Urothelium cell line (cell line): ENCODE data around the gene ARHGEF16.

Experiments used
- DNase-seq: peaks from one replicate; pipeline ENCODE4 v3.0.0; 2011; ENCODE audit warnings: low spot score, mixed read lengths
- FAIRE-seq: peaks from 2 replicates; lab custom pipeline; 2011; peaks lifted over from hg19 to GRCh38; lab: Jason Lieb, UNC

The ARHGEF16 gene

DNA sequence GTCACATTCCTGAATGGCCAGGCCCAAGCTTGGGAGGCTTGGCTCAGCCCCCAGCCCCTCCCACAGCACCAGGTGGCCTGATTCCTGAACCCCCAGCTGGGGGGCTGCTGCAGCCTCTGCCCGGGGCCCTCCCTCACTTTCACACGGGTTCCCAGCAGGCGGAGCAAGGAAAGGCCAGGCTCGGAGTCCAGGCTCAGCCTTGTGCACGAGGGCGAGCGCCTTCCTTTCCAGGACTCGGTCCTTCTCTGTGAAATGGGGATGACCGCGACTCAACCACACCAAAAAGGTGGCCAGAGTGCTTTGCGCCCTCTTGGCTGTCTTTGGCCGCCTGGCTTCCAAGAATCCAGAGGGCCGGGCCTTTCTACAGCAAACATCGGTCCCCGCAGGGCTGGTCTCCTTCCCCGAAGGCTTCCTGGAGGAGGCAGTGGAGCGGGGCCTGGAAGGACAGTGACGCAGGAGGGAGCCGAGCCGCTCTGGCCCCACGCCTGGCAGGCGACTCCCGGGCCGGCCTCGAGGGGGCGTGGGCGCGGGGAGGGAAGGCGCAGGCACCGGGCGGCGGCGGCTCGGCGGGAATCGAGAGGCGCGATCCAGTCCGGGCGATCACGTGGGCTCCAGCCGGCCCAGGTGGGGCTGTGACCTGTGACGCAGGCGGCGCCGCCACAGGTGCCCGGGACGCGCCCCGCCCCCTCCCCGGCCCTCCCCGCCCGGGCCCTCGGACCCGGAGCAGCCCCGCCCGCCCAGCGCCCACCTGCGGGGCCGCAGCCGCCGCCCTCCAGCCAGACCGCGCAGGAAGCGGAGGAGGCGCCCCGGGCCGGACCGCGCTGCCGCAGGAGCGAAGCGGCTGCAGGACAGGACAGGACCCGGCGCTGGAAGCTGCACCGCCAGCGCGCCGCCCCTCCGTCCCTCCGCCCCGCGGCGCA is at the start of gene ARHGEF16:
ARHGEF16 (plus strand) TSS at position 775 of the 920 bp plus-strand sequence. CDS start 8,420 bp downstream, outside the sequence.
- peak; percentile 72 for DNase-seq
- peak; percentile 30 for FAIRE-seq

GRCh38 chr1:3404801-3405200 is 49.7 kb upstream of the ARHGEF16 start:
- no peak for FAIRE-seq

GRCh38 chr1:3405491-3405890 is 49.0 kb upstream of the ARHGEF16 start:
- no peak for FAIRE-seq
- no peak for DNase-seq

More at GRCh38 chr1:3404801-3405200, 49.7 kb upstream of the ARHGEF16 start:
- DNase-seq, result no peak

- no peak for DNase-seq
- FAIRE-seq, result no peak
Observed at GRCh38 chr1:3405974-3406867, 48.2 kb upstream of the ARHGEF16 start.

DNA sequence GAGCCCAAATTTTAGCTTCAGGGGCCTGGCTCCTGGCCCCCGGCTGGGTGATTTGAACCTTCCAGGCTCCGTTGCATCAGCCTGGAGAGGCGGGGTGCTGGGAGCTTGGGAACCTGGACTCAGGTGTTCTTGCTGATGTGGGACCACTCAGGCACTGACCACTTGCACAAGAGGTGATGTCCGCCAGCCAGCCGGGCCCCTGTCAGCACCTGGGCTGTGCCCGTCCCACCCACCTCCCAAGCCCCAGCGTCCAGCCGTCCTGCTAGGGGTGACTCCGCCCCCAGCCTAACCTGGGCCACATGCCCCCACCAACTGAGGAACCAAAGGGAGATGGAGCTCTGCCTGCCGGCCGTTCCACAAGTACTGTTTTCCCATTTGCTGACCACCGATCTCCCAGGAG is 47.4 kb upstream of the ARHGEF16 start:
- DNase-seq (no peak), FAIRE-seq (no peak)

DNA sequence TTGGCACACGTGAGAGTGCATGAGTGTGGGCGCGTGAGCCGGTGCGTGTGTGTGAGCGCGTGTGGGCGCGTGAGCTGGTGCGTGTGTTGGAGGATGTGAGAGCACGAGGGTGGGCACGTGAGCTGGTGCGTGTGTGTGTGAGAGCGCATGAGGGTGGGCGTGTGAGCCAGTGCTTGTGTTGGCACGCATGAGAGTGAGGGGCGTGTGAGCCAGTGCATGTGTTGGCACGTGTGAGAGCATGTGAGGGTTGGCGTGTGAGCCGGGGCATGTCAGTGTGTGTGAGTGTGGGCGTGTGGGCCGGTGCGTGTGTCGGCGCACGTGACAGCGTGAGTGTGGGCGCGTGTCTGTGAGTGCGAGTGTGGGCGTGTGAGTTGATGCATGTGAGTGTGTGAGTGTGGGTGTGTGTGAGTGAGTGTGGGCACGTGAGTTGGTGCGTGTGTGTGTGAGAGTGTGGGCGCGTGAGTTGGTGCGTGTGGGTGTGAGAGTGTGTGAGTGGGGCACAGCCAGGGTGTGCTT is 45.7 kb upstream of the ARHGEF16 start:
- DNase-seq (no peak), FAIRE-seq (no peak)

DNA sequence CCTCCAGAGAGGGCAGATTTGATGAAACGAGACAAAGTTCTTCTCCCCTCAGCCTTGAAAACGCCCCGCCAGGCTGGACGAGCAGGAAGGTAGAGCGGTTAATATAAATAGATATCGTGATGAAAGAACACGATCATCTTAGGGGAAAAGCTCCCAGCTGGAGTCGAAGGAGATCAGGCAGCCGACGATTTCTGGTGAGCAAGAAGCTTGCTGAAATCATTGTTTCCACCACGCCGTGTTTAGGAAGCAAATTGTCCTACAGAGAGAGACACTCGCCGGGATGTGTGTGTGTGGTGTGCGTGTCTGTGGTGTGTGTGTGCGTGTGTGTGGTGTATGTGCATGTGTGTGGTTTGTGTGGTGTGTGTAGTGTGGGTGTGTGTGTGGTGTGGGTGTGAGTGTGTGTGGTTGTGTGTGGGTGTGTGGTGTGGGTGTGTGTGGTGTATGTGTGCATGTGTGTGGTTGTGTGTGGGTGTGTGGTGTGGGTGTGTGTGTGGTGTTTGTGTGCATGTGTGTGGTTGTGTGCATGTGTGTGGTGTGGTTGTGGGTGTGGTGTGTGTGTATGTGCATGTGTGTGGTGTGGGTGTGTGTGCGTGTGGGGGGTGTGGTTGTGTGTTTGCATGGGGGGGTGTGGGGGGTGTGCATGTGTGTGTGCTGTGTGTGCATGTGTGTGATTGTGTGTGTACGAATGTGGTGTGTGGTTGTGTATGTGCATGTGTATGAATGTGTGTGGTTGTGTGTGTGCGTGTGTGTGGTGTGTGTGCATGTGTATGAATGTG is 44.9 kb upstream of the ARHGEF16 start:
- no peak for DNase-seq
- peak; percentile 98 for FAIRE-seq

- FAIRE-seq (no peak), DNase-seq (peak; percentile 76)
Observed at GRCh38 chr1:3410142-3410925, 44.1 kb upstream of the ARHGEF16 start.

- no peak for FAIRE-seq
- no peak for DNase-seq
Observed at GRCh38 chr1:3411806-3412205, 42.7 kb upstream of the ARHGEF16 start.

- FAIRE-seq (no peak), DNase-seq (no peak)
Observed at GRCh38 chr1:3412376-3412775, 42.1 kb upstream of the ARHGEF16 start.

DNA sequence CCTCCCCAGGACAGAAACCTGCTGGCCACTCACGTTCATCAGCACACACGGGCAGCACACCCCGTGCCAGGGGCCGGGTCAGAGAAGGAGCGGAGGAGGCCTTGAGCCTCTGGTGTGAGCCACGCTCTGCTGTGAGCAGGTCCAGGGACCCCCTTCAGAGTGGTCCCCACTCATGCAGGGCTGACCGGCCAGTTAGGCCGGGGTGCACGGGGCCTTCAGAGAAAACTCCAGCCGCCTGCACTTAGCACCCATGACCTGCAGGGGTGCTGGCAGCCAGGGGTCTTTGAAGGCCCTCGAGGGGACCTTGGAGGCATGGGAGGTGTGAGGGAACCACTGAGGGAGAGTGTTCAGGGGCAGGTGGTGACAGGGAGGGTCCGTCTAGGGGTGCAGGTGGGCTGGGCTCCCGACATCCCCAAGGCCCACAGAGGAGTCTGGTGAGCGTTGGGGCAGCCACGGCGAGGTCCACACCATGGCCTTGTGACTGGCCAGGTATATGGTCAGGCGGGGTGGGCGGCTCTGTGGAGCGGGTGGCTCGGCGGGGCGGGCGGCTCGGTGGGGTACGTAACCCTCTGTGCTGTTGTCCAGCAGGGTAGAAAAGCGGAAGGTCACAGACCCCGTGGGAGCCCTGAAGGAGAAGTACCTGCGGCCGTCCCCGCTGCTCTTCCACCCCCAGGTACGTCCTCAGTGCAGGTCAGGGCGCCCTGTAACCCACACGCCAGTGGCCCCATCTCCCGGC is 40.3 kb upstream of the ARHGEF16 start:
- DNase-seq (no peak), FAIRE-seq (no peak)

- FAIRE-seq, result no peak
- no peak for DNase-seq
Observed at GRCh38 chr1:3415260-3416090, 39.0 kb upstream of the ARHGEF16 start.

GRCh38 chr1:3417082-3417739 is 37.3 kb upstream of the ARHGEF16 start:
- DNase-seq, result no peak
- no peak for FAIRE-seq

DNA sequence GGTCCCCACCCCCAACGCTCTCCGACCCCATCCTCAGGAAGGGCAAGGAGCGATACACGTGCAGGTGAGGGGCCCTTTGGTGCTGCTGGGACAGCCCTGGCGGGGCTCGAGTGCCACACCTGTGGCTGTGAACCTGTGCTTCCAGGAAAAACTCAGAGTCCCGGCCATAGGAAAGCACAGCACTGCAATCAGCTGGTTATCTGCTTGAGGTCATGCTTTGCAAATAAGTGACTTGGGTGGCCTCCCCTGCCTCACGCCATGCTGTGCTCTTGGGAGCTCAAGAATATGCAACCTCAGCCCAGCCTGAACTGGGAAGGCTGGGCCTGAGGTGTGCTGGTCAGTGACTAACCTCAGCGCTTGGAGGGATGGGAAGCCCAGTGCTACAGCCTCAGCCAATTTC is 36.5 kb upstream of the ARHGEF16 start:
- DNase-seq (no peak), FAIRE-seq (no peak)

DNA sequence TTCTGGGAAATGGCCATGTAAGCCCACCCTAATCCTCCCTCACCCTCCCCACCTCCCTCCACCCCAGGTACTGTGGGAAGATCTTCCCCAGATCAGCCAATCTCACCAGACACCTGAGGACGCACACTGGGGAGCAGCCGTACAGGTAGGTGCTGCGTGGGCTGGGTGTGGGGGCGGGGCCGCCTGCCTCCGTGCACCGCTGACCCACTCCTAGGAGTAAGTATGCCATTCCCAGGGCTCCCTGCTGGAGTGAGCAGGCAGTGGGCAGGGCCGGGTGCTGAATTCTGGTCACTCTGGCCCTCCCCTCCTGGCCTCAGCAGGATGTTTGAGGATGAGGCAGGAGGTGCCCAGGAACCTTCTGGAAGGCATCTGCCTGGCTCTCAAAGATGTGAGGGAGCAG is 35.9 kb upstream of the ARHGEF16 start:
- DNase-seq (no peak), FAIRE-seq (no peak)

GRCh38 chr1:3419415-3420204 is 34.9 kb upstream of the ARHGEF16 start:
- FAIRE-seq, result no peak
- no peak for DNase-seq
